Liver (tissue), 9 donors: Measurements from ENCODE around the gene RHEX. TPM values are rescaled to one million over a fixed set of nuclear protein-coding genes. Genes with fewer than 3 reads are reported as not detected.

Experiments used
- DNase-seq: peaks from one replicate; pipeline ENCODE4 v3.0.0-alpha.2; 2017; ENCODE audit warnings: low spot score
- H3K27ac ChIP-seq, 2 donors: one replicate each; pipeline ENCODE4 v1.7.0; 2013; ENCODE audit warnings: inconsistent platforms in 2 of 2, low read length in 2 of 2, control low read depth in 1 of 2, low read depth in 1 of 2, mild to moderate bottlenecking in 1 of 2
- H3K27me3 ChIP-seq, 4 donors: one replicate each; pipeline versions ENCODE4 v1.6.1 to v1.7.0; 2013; ENCODE audit warnings: low read length in 3 of 4, inconsistent platforms in 1 of 4, mild to moderate bottlenecking in 1 of 4, moderate library complexity in 1 of 4; ENCODE audit not compliant: control insufficient read depth in 4 of 4, insufficient read depth in 4 of 4
- H3K36me3 ChIP-seq, 4 donors: one replicate each; pipeline versions ENCODE4 v1.6.1 to v1.7.0; 2013; ENCODE audit warnings: low read length in 3 of 4, mild to moderate bottlenecking in 3 of 4, low read depth in 1 of 4, moderate library complexity in 1 of 4; ENCODE audit not compliant: control insufficient read depth in 4 of 4, insufficient read depth in 3 of 4
- H3K4me1 ChIP-seq, 4 donors: one replicate each; pipeline versions ENCODE4 v1.6.1 to v1.7.0; 2013; ENCODE audit warnings: low read length in 3 of 4, mild to moderate bottlenecking in 3 of 4, moderate library complexity in 1 of 4; ENCODE audit not compliant: control insufficient read depth in 4 of 4, insufficient read depth in 4 of 4
- H3K4me3 ChIP-seq, 3 donors: one replicate each; pipeline versions ENCODE4 v1.6.1 to v1.7.0; 2013; ENCODE audit warnings: low read length in 3 of 3, control low read depth in 1 of 3, low read depth in 1 of 3, mild to moderate bottlenecking in 1 of 3
- H3K9ac ChIP-seq, 2 donors: one replicate each; pipeline ENCODE4 v1.7.0; 2013; ENCODE audit warnings: low read length in 2 of 2, mild to moderate bottlenecking in 2 of 2, moderate library complexity in 2 of 2, control low read depth in 1 of 2, low read depth in 1 of 2
- H3K9me3 ChIP-seq, 4 donors: one replicate each; pipeline versions ENCODE4 v1.6.1 to v1.7.0; 2013; ENCODE audit warnings: low read length in 3 of 4; ENCODE audit not compliant: control insufficient read depth in 4 of 4
- EGR1 ChIP-seq, 2 donors: IDR thresholded peaks; 2 replicates each; pipeline ENCODE4 v1.6.1; 2016 to 2018; ENCODE audit warnings: antibody characterized with exemption in 2 of 2, low read depth in 2 of 2
- FOXA1 ChIP-seq: IDR thresholded peaks from 2 replicates; pipeline ENCODE4 v1.6.1; 2016; ENCODE audit warnings: antibody characterized with exemption
- GABPA ChIP-seq, 2 donors: IDR thresholded peaks in 1 of 2; conservative IDR thresholded peaks in 1 of 2; 2 replicates each; pipeline ENCODE4 v1.6.1; 2016; ENCODE audit warnings: antibody characterized with exemption in 2 of 2, mild to moderate bottlenecking in 1 of 2, moderate library complexity in 1 of 2
- HNF4A ChIP-seq, 2 donors: conservative IDR thresholded peaks; 2 replicates each; pipeline ENCODE4 v1.6.1; 2016; ENCODE audit warnings: antibody characterized with exemption in 2 of 2, mild to moderate bottlenecking in 2 of 2
- HNF4G ChIP-seq: IDR thresholded peaks from 2 replicates; pipeline ENCODE4 v1.6.1; 2016; ENCODE audit warnings: antibody characterized with exemption
- REST ChIP-seq: IDR thresholded peaks from 2 replicates; pipeline ENCODE4 v1.6.1; 2016; ENCODE audit warnings: antibody characterized with exemption, mild to moderate bottlenecking
- RXRA ChIP-seq, 2 donors: IDR thresholded peaks; 2 replicates each; pipeline ENCODE4 v1.6.1; 2017 to 2018; ENCODE audit warnings: antibody characterized with exemption in 2 of 2, mild to moderate bottlenecking in 1 of 2
- SP1 ChIP-seq: IDR thresholded peaks from 2 replicates; pipeline ENCODE4 v1.6.1; 2018; ENCODE audit warnings: antibody characterized with exemption, mild to moderate bottlenecking
- YY1 ChIP-seq: IDR thresholded peaks from 2 replicates; pipeline ENCODE4 v1.6.1; 2016; ENCODE audit warnings: antibody characterized with exemption, mild to moderate bottlenecking
- WGBS: extraction: QIAGEN DNeasy Blood & Tissue Kit; methylation state at CpG from one replicate; pipeline ENCODE4 v1.1.7; 2013; 5-methylcytosine and 5-hydroxymethylcytosine counted together
- polyA plus RNA-seq, 2 donors: library from polyadenylated mRNA; stranded (reverse) in 1 of 2; unstranded in 1 of 2; fragments of 200-250 nt in 1 of 2; fragments of >200 nt in 1 of 2; fragmentation: Nextera tagmentation in 1 of 2; extraction: Ambion mirVana in 1 of 2; gene quantifications; one replicate each; pipeline versions ENCODE4 v1.2.1 to v1.2.3, GENCODE V29; 2013 to 2015
- total RNA-seq, 2 donors: library from RNA; depleted of rRNA; stranded (reverse); fragments of >200 nt; gene quantifications; one replicate each; pipeline ENCODE4 v1.2.3, GENCODE V29; 2014
- TF ChIP-seq, protein P1 (sequence below): IDR thresholded peaks from 2 replicates; pipeline ENCODE4 v1.6.1; 2016; ENCODE audit warnings: antibody characterized with exemption
- TF ChIP-seq, protein P2 (sequence below): IDR thresholded peaks from 2 replicates; pipeline ENCODE4 v1.6.1; 2016; ENCODE audit warnings: antibody characterized with exemption
- donor health status: healthy.
- donor health status: healthy.
- donor health status: healthy.
- donor health status: healthy.
- donor health status: healthy.

The RHEX gene
- total and polyA plus RNA-seq, 4 donors, result 0.15 to 2.8 (median 0.47) TPM

- H3K27me3 ChIP-seq, result no peaks in the 10 kb centered on the region
- no peaks in the 10 kb centered on the region for H3K9me3 ChIP-seq
- H3K4me1 ChIP-seq, result no peaks in the 10 kb centered on the region
- H3K9ac ChIP-seq, result no peak overlapping the region
- WGBS, result 81% methylated on average over 7 of the region's 7 CpGs
- TF ChIP-seq YY1 (no peak), EGR1 (IDR thresholded peaks at IDR 0.05; ENCODE audit: low read depth in 2 of 2) (no peak), REST (no peak), SP1 (no peak), RXRA (IDR thresholded peaks at IDR 0.05) (no peak)
- TF ChIP-seq, protein P1, sequence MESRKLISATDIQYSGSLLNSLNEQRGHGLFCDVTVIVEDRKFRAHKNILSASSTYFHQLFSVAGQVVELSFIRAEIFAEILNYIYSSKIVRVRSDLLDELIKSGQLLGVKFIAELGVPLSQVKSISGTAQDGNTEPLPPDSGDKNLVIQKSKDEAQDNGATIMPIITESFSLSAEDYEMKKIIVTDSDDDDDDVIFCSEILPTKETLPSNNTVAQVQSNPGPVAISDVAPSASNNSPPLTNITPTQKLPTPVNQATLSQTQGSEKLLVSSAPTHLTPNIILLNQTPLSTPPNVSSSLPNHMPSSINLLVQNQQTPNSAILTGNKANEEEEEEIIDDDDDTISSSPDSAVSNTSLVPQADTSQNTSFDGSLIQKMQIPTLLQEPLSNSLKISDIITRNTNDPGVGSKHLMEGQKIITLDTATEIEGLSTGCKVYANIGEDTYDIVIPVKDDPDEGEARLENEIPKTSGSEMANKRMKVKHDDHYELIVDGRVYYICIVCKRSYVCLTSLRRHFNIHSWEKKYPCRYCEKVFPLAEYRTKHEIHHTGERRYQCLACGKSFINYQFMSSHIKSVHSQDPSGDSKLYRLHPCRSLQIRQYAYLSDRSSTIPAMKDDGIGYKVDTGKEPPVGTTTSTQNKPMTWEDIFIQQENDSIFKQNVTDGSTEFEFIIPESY, result no peak
- TF ChIP-seq, protein P2, sequence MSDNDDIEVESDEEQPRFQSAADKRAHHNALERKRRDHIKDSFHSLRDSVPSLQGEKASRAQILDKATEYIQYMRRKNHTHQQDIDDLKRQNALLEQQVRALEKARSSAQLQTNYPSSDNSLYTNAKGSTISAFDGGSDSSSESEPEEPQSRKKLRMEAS, result no peak
- H3K4me3 ChIP-seq, result no peak overlapping the region
- H3K27ac ChIP-seq, result no peak overlapping the region
- DNase-seq, result no peak
- no peaks in the 10 kb centered on the region for H3K36me3 ChIP-seq
Measured at GRCh38 chr1:206133751-206134415, 80.9 kb downstream of the RHEX start.

DNA sequence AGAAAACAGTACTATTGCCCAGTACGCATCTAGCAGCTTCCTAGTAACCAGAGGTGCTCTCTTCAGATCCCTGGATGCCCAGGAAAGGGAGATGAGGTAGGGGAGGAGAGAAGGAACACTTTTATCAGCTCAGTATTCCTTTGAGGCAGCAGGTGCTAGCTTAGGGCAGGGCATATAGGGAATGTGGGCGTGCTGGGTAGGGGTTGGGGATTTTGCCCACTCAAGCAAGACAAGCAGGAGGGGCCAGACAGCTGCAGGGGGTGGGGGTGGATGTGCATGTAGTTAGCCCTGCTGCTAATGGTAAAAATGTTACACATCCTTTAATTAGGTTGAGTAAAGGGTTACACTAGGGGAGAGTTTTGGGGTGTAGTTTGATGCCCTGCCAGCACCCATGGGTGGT is 82.3 kb downstream of the RHEX start:
- Histone ChIP-seq H3K9me3 (no peaks in the 10 kb centered on the region), H3K27ac (no peak overlapping the region), H3K36me3 (no peaks in the 10 kb centered on the region), H3K9ac (no peak overlapping the region), H3K27me3 (no peaks in the 10 kb centered on the region), H3K4me3 (no peak overlapping the region), H3K4me1 (no peaks in the 10 kb centered on the region)
- DNase-seq, result no peak
- TF ChIP-seq HNF4G (no peak), FOXA1 (no peak), GABPA (IDR thresholded peaks at IDR 0.05 in 1 of 2, conservative IDR thresholded peaks at IDR 0.05 in 1 of 2) (no peak), HNF4A (conservative IDR thresholded peaks at IDR 0.05) (no peak), REST (no peak), RXRA (IDR thresholded peaks at IDR 0.05) (no peak)
- TF ChIP-seq, protein P2, result no peak
- TF ChIP-seq, protein P1, result no peak
- 88% methylated on average over 2 of the region's 2 CpGs for WGBS
